ENCODE data around the gene C5.

C5 gene

GRCh38 chr9:120983259-120983837, 66.7 kb downstream of the C5 start:
- no peaks in the 10 kb centered on the region for H3K9me3 ChIP-seq
- TF ChIP-seq CTCF (IDR thresholded peaks at IDR 0.05; ENCODE audit: low read depth, low read length): no peak
- no peaks in the 10 kb centered on the region for H3K27me3 ChIP-seq
- no peak for DNase-seq
- H3K4me3 ChIP-seq (ENCODE audit: low read depth, low read length): no peak overlapping the region
- H3K4me1 ChIP-seq: no peaks in the 10 kb centered on the region
- no peaks in the 10 kb centered on the region for H3K36me3 ChIP-seq

DNA sequence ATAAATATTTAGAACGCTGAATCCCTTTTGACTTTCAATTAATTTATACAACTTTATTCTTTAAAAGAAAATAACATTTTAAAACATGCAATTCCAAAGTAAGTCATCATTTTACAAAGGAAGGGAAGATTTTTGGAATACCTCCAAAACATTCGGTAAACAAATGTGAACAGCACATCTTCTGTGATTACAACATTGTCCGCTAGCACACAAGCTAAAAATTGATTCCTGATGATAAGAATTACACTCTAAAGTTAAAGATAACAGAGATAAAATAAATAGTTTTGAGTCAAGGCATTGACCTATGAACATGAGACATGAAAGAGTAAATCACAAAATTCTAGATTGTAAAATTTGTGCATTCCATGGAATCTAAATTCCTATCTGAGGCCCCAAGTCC, 67.2 kb downstream of the C5 start:
- no peaks in the 10 kb centered on the region for H3K4me1 ChIP-seq
- no peak for DNase-seq
- no peak overlapping the region for H3K4me3 ChIP-seq (ENCODE audit: low read depth, low read length)

GRCh38 chr9:120980951-120981350, 69.1 kb downstream of the C5 start:
- Histone ChIP-seq H3K9me3 (no peaks in the 10 kb centered on the region), H3K4me3 (ENCODE audit: low read depth, low read length) (no peak overlapping the region), H3K27me3 (no peaks in the 10 kb centered on the region), H3K4me1 (no peaks in the 10 kb centered on the region), H3K36me3 (no peaks in the 10 kb centered on the region)
- DNase-seq: no peak
- no peak for TF ChIP-seq CTCF (IDR thresholded peaks at IDR 0.05; ENCODE audit: low read depth, low read length)

More for the DNA sequence above, 67.2 kb downstream of the C5 start:
- H3K9me3 ChIP-seq: no peaks in the 10 kb centered on the region
- H3K27me3 ChIP-seq: no peaks in the 10 kb centered on the region
- H3K36me3 ChIP-seq: no peaks in the 10 kb centered on the region
- TF ChIP-seq CTCF (IDR thresholded peaks at IDR 0.05; ENCODE audit: low read depth, low read length): no peak

DNA sequence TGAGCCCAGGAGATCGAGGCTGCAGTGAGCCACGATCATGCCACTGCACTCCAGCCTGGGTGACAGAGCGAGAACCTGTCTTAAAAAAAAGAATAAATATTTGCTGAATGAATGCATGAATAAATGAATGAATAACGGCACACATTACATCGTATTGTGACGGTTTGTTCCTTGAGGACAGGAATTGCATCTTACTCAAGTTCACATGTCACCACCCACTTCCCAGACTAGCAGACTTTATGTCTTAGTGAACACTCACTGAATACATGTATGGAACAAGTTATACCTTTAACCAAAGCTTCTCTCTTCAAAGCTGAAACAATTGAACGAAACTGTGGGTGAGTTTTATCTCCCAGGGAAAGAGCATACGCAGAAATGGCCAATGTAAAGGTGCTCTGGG, 70.3 kb downstream of the C5 start:
- TF ChIP-seq CTCF (IDR thresholded peaks at IDR 0.05; ENCODE audit: low read depth, low read length): no peak
- no peaks in the 10 kb centered on the region for H3K27me3 ChIP-seq
- no peaks in the 10 kb centered on the region for H3K36me3 ChIP-seq
- no peak overlapping the region for H3K4me3 ChIP-seq (ENCODE audit: low read depth, low read length)
- DNase-seq: no peak
- no peaks in the 10 kb centered on the region for H3K4me1 ChIP-seq
- no peaks in the 10 kb centered on the region for H3K9me3 ChIP-seq

DNA sequence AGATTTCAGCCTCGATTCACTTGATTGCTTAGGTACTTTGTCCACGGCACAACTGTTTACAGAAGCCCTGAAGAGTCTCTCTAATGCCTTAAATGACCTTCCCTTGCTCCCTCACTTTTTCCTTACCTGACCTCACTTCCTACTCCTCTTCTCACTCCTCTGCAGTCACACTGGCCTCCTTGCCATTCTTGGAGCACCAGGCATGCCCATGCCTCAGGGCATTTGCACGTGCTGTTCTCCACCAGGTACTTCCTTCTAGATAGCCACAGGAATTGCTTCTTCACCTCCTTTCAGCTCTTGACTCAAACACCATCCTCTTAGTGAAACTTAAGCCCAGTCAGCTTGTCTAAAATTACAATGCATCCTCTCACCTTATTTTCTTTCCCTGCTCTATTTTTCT, 71.1 kb downstream of the C5 start:
- H3K36me3 ChIP-seq: no peaks in the 10 kb centered on the region
- H3K4me1 ChIP-seq: no peaks in the 10 kb centered on the region
- no peak overlapping the region for H3K4me3 ChIP-seq (ENCODE audit: low read depth, low read length)
- H3K27me3 ChIP-seq: no peaks in the 10 kb centered on the region
- H3K9me3 ChIP-seq: no peaks in the 10 kb centered on the region
- TF ChIP-seq CTCF (IDR thresholded peaks at IDR 0.05; ENCODE audit: low read depth, low read length): no peak
- DNase-seq: no peak

DNA sequence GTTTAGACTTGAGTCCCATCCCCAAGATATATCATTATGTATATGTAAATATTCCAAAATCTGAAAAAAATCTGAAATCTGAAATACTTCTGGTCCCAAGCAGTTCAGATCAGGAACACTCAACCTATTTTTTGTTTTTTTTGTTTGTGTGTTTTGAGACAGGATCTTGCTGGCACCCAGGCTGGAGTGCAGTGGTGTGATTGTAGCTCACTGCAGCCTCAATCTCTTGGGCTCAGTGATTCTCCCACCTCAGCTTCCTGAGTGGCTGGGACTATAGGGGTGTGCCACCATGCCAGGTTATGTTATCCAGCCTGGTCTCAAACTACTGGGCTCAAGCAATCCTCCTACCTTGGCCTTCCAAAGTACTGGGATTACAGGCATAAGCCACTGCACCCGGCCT, 72.8 kb downstream of the C5 start:
- TF ChIP-seq CTCF (IDR thresholded peaks at IDR 0.05; ENCODE audit: low read depth, low read length): no peak
- H3K36me3 ChIP-seq: no peaks in the 10 kb centered on the region
- H3K27me3 ChIP-seq: no peaks in the 10 kb centered on the region
- no peak for DNase-seq
- H3K4me3 ChIP-seq (ENCODE audit: low read depth, low read length): no peak overlapping the region
- no peaks in the 10 kb centered on the region for H3K4me1 ChIP-seq
- H3K9me3 ChIP-seq: no peaks in the 10 kb centered on the region
